HG02973 (cell line): ENCODE measurements around the gene STX18.

Experiments
- ATAC-seq: cut with Tn5 transposase; IDR thresholded peaks from one replicate; pipeline ENCODE4 v1.9.1; 2021; ENCODE audit warnings: moderate library complexity; ENCODE audit not compliant: unreplicated experiment

Gene STX18

DNA sequence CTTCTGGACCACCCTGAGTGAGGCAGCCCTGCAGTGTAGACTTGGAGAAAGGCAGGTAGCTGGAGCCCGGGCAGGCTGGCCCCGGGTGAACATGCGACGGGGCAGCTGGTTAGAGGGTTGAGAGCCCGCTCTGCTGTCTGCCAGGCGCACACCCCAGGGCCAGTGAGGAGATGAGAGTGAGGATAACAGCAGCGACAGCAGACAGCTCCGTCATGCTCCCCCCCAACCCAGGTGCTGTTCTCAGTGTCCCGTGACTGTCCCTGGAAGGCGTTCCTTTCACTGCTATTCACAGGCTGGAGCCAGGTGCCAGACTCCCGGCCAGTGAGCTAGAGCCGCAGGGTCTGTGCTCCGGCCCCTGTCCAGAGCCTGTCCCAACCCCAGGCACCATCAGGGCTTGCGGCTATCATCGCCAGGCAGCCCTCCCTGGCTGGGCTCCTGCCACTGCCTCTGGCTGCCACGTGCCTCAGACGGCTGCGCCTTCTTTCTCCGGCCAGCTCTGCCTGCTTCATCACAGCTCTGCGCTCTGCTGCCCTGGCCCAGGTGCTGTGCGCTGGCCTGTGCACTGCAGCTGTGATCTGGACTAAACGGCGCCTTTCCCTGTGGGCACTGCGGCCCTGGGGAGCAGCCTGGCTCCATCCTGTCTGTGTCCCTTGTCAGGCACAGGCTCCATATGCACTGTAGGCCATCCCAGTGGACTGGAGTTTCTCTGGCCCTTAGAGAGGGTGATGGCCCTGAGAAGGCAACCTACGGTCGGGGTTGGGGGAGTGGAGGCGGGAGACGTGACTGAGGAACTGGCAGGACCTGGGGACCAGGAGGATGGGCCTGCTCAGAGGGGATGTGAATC, 135.2 kb downstream of the STX18 start:
- no peak for ATAC-seq

DNA sequence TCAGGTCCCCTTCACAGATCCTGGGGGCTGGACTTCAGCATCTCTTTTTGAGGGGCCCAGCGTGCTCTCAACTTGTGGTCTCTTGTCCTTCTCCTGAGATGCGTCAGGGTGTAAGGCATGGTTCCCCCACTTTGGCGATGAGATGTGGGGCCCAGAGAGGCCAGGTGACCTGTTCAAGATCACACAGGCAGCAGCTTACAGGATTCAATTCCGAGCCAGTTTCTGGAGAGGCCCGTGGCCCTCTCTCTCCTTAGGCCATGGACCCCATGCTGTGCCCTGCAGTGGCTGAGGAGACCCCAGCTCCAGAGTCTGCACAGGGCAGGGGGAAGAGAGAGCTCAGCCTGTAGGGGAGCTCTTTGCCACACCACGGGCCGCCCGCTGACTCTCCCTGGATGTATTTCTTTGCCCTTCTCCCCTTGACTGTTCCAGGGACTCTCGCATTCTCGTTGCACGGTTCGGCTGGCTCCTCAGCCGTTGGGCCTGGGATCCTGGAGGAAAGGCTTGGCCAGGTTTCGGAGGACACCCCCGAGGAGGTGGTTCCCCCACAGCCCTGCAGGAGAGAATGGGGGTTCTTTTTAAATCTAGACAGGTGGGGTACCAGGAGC, 136.4 kb downstream of the STX18 start:
- ATAC-seq = no peak

DNA sequence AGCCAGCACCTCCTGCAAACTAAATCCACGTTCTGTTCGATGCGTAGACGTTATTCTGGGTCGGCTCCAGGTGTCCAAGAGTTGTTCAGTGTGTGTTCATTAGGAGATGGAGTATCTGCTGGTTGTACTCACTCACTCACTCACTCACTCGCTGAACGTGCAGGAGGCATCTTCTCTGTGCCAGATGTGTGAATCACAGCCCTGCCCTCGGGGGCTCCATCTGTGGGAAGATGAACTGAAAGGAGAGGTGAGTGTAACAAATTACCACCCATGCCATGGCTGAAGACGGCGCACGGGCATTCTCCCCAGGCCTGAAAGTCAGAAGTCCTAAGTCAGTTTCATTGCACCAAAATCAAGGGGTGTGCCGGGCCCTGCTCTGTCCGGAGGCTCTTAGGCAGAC, 138.9 kb downstream of the STX18 start:
- ATAC-seq = no peak

DNA sequence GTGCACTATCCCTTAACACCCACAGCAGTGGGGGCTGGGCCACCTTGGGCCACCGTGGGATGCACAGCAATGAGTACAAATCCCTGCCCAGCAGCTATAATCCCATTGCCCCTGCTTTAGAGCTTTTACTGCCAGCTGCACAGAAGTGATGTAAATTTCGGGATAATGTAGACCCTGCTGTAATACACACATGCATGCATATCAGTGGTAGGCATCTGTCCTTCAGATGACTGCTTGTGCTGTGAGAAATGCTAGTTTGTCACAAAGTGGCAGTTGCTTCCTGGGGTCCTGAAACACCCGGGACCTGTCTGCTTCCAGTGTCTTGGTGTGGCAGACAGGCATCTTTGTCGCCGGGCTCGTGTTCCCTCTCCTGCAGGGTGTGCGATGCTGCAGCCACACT, 140.8 kb downstream of the STX18 start:
- ATAC-seq = no peak

DNA sequence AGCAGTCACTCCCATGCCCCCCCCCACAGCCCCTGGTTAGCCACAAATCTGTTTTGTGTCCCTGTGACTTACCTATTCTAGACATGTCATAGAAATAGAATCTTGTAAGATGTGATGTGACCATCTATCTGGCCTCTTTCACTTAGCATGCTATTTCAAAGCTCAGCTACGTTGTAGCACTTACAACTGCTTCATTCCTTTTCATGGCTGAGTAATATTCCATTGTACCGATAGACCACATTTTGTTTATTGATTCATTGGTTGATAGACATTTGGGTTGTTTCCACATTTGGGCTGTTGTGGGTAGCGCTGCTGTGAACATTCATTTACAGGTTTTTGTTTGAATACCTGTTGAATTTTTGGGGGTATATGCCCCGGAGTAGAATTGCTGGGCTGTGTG, 143.4 kb downstream of the STX18 start:
- no peak for ATAC-seq

DNA sequence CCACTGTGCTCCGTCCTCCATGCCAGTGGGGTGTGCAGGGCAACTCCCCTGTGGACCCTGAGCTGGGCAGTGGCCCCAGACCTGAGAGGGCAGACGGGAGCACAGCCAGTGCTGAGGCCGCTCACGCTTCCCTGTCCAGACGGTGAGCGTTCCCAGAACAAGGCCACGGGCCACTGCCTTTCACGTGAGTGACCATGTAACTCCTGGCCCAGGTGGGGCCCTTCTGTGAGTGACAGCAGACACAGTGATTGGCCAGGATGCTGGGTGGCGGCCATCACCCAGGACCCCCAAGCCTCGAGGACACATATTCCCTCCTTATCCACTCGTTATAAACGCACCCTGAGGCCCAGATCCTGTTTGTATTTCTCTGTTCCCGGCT, 144.4 kb downstream of the STX18 start:
- no peak for ATAC-seq

DNA sequence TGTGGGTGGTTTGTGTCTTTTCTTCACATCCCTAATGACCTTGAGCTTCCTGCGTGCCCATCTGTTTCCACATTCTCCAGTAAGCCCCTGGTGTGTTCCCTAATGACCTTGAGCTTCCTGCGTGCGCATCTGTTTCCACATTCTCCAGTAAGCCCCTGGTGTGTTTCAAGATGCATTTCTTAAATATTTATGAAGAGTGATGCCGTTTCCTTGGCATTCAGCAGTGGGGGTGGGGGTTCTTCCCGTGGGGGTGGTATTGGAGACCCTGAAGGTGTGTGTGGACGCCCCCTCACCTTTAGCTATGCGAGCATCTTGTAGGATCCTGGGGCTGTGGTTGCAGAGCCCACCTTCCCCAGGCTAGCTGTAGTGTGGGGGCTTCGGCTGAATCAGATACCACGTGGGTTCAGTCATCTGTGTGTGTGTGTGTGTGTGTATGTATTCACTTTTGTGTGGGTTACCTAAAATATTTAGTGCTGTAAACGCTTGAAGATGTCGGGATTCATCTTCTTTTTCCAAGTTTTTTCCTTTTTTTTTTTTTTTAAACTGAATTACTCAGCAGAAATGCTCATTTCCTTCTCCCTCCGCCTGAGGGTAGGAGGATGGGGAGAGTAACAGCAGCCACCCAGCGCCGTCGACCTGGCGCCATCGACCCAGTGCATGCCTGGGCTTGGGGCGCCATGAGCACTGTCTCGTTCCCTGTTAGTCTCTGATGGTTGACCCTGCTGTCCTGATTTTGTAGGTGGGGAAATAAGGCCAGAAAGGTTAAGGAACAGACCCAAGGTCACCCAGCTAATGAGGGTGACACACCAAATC, 145.0 kb downstream of the STX18 start:
- ATAC-seq = no peak

DNA sequence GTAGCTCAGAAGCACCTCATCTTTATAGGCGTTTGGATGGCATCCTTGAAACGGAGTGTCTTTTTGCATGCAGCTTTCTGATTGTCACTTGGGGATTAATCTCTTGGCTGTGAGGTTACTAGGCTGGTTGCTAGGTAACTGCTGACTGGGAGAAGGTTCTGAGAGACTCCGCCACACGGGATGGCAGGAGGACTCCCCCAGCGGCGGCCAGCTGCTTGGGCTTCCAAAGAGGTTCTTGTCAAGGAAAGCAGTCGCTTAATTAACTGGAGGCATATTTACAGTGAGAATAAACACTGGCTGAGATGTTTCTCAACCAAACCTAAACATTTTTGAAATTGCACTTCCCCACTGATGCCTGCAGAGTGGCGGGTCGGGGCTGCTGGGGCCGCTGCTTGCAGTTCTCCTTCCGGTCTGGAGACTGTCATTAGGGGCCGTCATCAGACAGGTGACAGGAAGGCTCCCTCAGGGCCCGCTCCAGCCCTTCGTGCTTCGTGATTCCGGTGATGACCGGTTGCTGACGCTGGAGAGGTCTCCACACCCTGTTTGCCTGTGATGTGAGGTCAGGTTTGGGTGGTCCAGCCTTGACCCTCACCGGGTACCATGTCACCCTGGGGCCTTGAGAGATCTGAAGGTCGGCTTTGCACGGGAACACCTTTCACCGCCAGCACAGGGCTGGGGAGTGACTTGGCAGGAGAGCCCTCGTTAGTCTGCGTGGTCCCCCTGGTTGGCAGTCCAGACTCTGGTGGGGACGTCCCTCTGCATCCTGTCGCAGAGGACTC, 145.8 kb downstream of the STX18 start:
- no peak for ATAC-seq

DNA sequence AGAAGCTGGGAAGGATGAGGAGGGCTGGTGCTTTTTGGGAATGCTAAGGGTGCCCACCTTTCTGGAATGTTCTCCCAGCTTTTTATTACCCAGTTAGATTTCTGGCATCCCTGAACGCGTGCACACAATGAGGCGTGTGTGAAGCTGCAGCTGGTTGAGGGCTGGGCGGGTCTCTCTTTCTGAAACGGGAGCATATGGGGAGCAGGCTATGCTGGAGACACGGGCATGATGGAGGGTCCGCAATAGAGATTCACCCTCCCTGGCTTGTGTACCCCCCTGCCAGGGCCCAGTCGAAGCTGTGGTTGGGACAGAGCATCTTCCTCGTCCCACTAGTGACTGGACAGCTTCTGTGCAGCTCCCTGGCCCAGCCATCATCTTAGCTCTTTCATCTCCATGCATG, 146.5 kb downstream of the STX18 start:
- no peak for ATAC-seq

DNA sequence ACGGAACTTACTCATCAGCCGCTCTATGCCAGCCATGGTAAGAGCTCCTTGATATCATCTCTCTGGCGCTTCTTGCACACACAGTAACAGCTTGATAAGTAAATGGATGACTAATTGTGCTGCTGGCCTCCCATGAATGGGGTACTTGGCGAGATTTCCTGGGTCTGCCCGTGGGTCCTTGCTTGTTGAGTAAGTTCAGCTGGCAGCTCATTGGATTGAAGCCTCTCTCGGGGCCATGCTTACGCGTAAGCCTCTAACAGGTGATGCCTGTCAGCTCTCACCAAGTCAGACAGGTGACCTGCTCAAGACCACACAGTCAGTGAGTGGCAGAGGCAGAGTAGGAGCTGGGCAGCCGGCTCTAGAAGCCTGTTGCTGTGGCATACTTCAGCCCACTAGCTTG, 147.2 kb downstream of the STX18 start:
- ATAC-seq = no peak

DNA sequence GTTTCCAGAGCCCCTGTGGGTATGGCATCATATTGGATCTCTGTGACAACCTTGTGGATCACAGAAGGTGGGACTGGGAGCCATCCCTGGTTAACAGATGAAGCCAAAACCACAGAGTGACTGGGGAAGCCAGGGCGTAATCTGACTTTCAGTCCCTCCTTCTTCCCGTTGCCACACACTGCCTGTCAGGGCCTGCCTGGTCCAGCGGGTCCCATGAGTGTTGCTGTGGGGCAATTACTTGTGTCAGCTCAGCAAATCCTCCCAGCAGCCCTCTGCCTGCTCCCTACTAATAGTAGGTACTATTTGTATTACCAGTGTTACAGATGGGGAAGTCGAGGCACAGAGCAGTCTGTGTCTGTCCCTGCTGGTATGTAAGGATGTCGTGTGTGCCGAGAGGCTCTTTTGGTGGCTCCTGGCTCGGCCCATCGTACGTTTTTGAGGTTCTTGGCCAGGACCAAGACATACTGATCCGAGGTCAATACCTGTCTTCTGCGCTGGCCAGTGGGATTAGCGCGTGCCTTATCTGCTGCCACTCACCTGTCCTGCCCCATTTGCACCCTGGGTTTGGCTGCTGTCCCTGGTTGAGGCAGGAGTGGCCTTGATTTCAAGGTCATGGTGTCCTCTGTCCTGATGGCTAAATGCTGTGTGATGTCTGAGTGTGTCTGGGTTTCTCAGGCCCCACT, 149.2 kb downstream of the STX18 start:
- no peak for ATAC-seq

DNA sequence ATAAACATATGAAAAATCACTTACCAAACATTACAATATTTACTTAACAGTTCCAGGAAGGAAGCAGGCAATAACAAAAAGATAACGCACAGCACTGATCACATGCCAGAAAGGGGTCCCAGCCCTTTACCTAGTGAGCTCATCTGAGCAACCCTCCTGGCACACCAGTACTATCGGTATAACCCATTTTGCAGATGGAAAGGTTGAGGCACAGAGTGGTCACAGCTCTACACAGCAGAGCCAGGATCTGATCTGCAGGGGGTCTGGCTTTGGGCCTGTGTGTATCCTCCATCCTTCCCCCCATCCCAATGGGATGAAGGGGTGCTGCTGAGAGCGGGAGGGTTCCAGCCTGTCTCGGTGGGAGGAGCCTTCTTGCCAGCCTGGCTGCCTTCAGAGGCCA, 150.0 kb downstream of the STX18 start:
- no peak for ATAC-seq

DNA sequence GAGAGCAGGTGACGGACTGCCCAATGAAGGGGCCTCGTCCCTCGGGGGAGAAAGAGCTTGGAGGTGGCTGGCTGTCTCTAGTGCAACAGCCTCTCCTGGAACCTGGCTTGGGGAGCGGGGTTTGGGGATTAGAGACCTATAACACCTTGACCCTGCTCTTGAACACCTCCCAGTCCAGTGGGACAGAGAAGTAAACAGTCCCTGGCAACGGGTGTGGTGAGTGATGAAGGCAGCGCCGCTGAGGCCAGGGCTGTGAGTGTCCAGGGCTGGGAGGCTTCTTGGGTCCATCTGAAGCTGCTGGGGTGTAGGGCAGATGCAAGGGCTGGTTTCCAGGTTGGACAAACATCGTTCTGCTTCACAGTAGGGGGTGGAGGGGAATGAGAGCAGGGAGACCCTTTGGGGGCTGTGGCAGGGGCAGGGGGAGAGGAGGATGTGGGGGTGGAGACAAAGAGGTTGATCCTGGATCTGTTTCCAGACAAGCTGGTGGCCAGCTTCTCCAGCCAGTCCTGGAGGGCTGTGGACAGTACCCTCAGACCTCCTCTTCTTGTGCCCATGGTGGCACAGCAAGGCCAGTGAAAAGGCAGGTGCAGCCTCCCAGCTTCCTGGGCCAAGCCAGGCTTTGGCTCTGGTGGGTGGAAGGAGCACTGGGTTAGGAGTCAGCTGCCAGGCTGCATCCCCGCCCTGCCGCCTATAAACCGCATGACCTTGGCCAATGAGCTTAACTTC, 151.2 kb downstream of the STX18 start:
- ATAC-seq = no peak

DNA sequence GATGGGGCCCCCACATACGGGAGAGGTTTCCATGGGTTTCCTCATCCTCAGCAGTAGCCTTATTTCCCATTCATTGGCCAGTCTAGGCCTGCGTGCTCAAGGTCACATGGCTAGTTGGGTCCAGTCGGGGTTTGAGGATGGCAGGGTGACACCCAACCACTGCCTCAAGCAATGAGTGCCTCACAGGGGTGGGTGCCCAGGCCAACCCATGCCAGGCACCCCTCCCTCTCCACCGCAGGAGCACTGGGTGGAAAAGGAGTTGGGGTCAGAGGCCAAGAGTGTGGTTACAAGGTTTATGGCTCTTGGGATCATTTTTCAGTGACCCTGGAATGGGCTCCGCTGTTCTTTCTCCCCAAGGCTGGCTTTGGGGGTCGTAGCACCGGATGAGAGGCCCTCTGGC, 151.8 kb downstream of the STX18 start:
- no peak for ATAC-seq

DNA sequence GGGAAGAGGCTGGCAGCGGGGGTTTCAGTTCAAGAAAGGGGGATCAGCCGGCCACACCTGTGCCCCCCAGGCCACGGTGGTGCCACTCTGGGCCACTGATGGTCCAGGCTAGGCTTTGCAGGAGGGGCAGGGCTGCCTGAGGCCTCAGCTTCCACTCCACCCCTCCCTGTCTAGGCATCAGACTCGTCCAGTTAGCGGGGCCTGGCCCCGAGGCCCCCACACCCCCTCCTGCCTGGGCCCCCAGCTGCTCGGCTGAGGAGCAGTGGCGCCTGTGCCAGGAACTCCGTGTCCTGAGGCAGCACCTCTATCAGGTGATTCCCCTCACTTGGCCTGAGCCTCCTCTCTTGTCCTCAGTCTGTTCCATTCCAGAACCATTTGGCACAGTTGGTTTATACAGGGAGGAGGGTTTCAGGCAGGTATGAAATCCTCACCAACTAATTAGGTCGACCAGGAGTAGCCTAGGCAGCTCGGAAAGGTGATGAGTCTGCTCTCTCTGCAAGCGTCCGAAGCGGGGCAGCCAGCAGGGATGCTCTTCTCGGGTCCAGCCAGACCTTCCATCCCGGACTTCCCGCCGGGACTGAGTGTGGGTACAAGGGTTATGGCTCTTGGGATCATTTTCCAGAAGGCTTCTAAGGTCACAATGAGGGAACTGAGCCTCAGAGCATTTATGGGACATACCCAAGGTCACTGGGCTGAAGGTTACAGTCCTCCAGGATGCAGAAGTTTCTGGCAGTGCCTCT, 152.8 kb downstream of the STX18 start:
- ATAC-seq = no peak

DNA sequence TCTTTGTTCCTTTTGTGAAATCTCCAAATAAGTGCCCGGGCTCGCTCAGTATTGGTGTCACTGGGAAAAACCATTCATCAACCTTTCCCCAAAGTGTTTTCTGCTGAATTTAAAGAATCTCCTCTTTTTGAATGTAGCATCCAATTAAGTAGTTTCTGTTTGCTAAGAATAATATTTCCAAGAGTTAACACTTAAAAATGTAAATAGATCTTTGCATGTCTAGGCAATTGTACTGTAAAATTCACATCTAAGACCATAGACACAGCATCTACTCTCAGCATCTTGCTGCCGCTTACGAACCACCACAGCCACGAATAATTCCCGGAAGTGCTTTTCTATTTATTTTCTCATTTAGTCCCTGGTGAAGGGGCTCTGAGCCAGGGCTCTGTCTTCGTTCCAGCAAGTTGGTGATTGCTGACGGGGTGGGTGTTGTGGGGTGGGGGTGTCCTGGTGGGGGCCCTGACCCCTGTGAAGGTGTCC, 153.5 kb downstream of the STX18 start:
- no peak for ATAC-seq

DNA sequence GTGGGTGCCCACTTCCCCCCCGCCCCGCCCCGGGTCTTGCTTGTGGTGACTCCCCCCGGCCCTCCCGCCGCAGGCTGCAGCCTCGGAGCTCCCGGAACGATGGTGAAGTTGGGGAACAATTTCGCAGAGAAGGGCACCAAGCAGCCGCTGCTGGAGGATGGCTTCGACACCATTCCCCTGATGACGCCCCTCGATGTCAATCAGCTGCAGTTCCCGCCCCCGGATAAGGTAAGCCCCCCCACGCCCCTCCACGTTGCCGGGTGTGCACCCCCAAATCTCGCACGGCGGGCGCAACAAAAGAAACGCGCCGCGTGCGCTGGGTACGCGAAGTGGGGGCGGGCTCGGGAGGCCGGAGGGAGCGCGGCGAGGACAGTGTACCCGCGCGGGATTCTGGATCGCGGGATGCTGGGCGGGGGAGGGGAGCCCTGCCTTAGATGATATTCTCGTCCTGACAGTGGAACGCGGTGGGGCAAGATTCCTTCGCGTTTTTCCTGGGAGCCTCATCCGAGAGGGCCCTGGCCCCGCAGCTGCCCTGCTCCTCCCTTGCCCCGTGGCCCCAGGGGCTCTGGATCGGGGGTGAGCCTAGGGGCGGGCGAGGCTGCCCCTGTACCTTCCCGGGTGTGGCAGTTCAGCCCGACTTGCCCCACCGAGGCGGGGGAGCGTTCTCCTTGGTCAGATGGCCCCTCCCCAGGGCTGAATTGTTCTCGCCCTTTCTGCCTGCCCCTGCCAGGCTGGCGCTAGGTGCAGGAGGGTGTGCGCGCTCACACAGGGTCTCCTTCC, 154.1 kb downstream of the STX18 start:
- no peak for ATAC-seq

DNA sequence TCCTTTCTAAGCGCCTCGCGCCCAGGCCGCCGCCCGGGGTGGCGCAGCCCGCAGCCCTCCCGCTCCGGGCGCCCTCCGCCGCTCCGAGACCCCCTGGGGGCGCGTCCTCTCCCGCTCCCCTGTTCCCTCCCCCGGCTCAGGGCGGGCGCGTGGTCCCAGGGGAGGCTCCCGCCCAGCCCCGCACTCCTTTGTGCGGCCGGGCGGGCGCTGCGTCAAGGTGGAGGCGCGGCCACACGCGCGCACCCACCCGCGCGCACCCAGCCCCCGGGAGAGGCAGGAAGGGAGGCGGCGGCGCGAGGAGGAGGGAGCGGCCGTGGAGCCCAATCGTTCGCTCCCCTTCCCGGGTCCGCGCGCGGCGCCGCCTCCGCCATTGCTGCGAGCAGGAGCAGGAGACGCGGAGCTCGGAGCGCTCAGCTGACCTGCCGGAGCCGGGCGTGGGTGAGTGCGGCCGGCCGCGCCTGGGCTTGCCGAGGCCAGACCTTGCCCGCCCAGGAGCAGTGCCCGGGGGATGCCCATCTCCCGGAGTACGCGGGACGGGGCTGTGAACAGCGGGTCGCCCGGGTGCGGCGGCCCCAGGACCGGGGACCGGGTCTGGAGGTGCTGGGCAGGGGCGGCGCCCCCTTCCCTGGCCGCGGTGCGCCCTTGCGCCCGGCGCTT, 155.0 kb downstream of the STX18 start, which contains the start of gene NSG1:
TSS of gene NSG1 (plus strand) at position 367 of the 657 bp plus-strand sequence. CDS start 528 bp downstream, outside the sequence.
- no peak for ATAC-seq
